K562 (cell line): ENCODE measurements around the gene TRDN. TPM values are rescaled to one million over a fixed set of nuclear protein-coding genes. Genes with fewer than 3 reads are reported as not detected.

Experiments
- ATAC-seq: fragments of 200-7000 bp; cut with Tn5 transposase; 3 replicates; pipeline ENCODE4 v1.9.1; 2020; ENCODE audit warnings: moderate library complexity
- BruUV-seq: library from RNA; stranded (reverse); fragments of 400-500 nt; replicated peaks from 2 replicates; lab custom pipeline; 2021; lab: Mats Ljungman, UMichigan
- CTCF ChIA-PET: fragments of 300-600 bp; formaldehyde crosslinking; extraction: SDS; loops from one replicate; lab custom pipeline; 2021; ENCODE audit warnings: low intra/inter-chr PET ratio; lab: Yijun Ruan, JAX
- POLR2A ChIA-PET: fragments of 300-600, 350-650 bp; sonication (Branson Sonifier 250); formaldehyde crosslinking; extraction: SDS; loops from one replicate; lab custom pipeline; 2021; ENCODE audit warnings: antibody characterized with exemption, inconsistent platforms; lab: Yijun Ruan, JAX
- DNase-seq, 4 experiments: peaks; one replicate each; pipeline versions ENCODE4 v3.0.0 to v3.0.0-alpha.2; 2011 to 2018; ENCODE audit warnings: low spot score in 3 of 4, mixed read lengths in 3 of 4; ENCODE audit errors: extremely low read depth in 1 of 4
- FAIRE-seq: peaks from 2 replicates; lab custom pipeline; 2011; peaks lifted over from hg19 to GRCh38; lab: Jason Lieb, UNC
- H2AFZ ChIP-seq: 2 replicates; pipeline ENCODE4 v1.6.0; 2011; ENCODE audit warnings: low read depth, low read length, control low read depth, inconsistent platforms
- H3K27ac ChIP-seq: fragments of 200-600 bp; 3 replicates; pipeline ENCODE4 v1.8.0; 2011; ENCODE audit warnings: low read depth, mild to moderate bottlenecking, control low read depth, inconsistent platforms, low read length, moderate library complexity, mixed read lengths; ENCODE audit errors: extremely low read depth
- H3K27me3 ChIP-seq, 2 experiments: fragments of 300-600 bp in 1 of 2; 2 replicates in 1 of 2; 3 replicates in 1 of 2; pipeline versions ENCODE4 v1.6.0 to v1.8.0; 2011; ENCODE audit warnings: inconsistent platforms in 2 of 2, low read length in 2 of 2, mild to moderate bottlenecking in 1 of 2, mixed read lengths in 1 of 2, moderate library complexity in 1 of 2; ENCODE audit not compliant: control insufficient read depth in 2 of 2, insufficient read depth in 2 of 2
- H3K36me3 ChIP-seq: fragments of 300-600 bp; 3 replicates; pipeline ENCODE4 v1.8.0; 2011; ENCODE audit warnings: mild to moderate bottlenecking, low read length, inconsistent platforms; ENCODE audit not compliant: control insufficient read depth, insufficient read depth
- H3K4me1 ChIP-seq, 2 experiments: fragments of 200-600 bp in 1 of 2; replicated peaks in 1 of 2; 2 replicates in 1 of 2; 3 replicates in 1 of 2; pipeline versions ENCODE4 v1.5.1 to v1.8.0; 2011; ENCODE audit warnings: inconsistent platforms in 2 of 2, low read length in 2 of 2, mild to moderate bottlenecking in 1 of 2, mixed read lengths in 1 of 2, moderate library complexity in 1 of 2; ENCODE audit not compliant: control insufficient read depth in 2 of 2, insufficient read depth in 2 of 2
- H3K4me2 ChIP-seq: 2 replicates; pipeline ENCODE4 v1.6.1; 2011; ENCODE audit warnings: low read length, control low read depth, inconsistent platforms, mixed read lengths; ENCODE audit not compliant: insufficient read depth
- H3K4me3 ChIP-seq: fragments of 200-600 bp; sonication (generic), shearing (Covaris generic); 2 replicates; pipeline ENCODE4 v1.5.1; 2016; ENCODE audit warnings: control low read depth, inconsistent platforms
- H3K79me2 ChIP-seq: fragments of 200-600 bp; 3 replicates; pipeline ENCODE4 v1.8.0; 2011; ENCODE audit warnings: low read length, inconsistent platforms; ENCODE audit not compliant: control insufficient read depth, insufficient read depth
- H3K9ac ChIP-seq, 2 experiments: 2 replicates each; pipeline versions ENCODE4 v1.6.0 to v1.6.1; 2011; ENCODE audit warnings: low read depth in 2 of 2, low read length in 2 of 2, control low read depth in 1 of 2, inconsistent platforms in 1 of 2, mild to moderate bottlenecking in 1 of 2, mixed read lengths in 1 of 2; ENCODE audit not compliant: insufficient read depth in 1 of 2
- H3K9me1 ChIP-seq: one replicate; pipeline ENCODE4 v1.6.0; 2011; ENCODE audit warnings: inconsistent platforms, mild to moderate bottlenecking, low read length, moderate library complexity; ENCODE audit not compliant: control insufficient read depth, insufficient read depth
- H3K9me3 ChIP-seq: replicated peaks from 2 replicates; pipeline ENCODE4 v1.5.1; 2011; ENCODE audit warnings: low read depth, low read length, inconsistent platforms; ENCODE audit not compliant: control insufficient read depth, insufficient read depth
- H4K20me1 ChIP-seq: replicated peaks from 2 replicates; pipeline ENCODE4 v1.6.1; 2011; ENCODE audit warnings: low read length, inconsistent platforms, mixed read lengths; ENCODE audit not compliant: control insufficient read depth, insufficient read depth
- ESRRB ChIP-seq: fragments of 250-450 bp; sonication (Bioruptor Pico); IDR thresholded peaks from 2 replicates; pipeline ENCODE4 v1.5.0; 2020; ENCODE audit warnings: mild to moderate bottlenecking, moderate library complexity, borderline replicate concordance
- FOXM1 ChIP-seq, 2 experiments: fragments of 450-650 bp in 1 of 2; sonication (generic) in 1 of 2; formaldehyde crosslinking in 1 of 2; IDR thresholded peaks; 2 replicates each; pipeline versions ENCODE4 v1.6.1 to v1.9.0; 2017 to 2022; ENCODE audit warnings: low read depth in 2 of 2, mild to moderate bottlenecking in 2 of 2, missing genetic modification reagents in 1 of 2, moderate library complexity in 1 of 2
- GATA2 ChIP-seq: sonication (generic); formaldehyde crosslinking; IDR thresholded peaks from 2 replicates; pipeline ENCODE4 v1.4.0; 2020; ENCODE audit warnings: mild to moderate bottlenecking, missing genetic modification reagents
- KLF16 ChIP-seq: IDR thresholded peaks from 2 replicates; pipeline ENCODE4 v1.6.1; 2016; ENCODE audit warnings: antibody characterized with exemption
- PHF20 ChIP-seq: fragments of 450-650 bp; IDR thresholded peaks from 2 replicates; pipeline ENCODE4 v1.6.1; 2018; ENCODE audit not compliant: partially characterized antibody
- RB1 ChIP-seq: fragments of 450-650 bp; IDR thresholded peaks from 2 replicates; pipeline ENCODE4 v1.6.1; 2017; ENCODE audit warnings: low read depth, mild to moderate bottlenecking
- RBM25 ChIP-seq: fragments of 200-400 bp; formaldehyde crosslinking; IDR thresholded peaks from 2 replicates; pipeline ENCODE4 v1.6.1; 2018; ENCODE audit warnings: low read length, low read depth, moderate library complexity; ENCODE audit not compliant: severe bottlenecking
- RNF219 ChIP-seq: fragments of 250-450 bp; sonication (Bioruptor Pico); IDR thresholded peaks from 2 replicates; pipeline ENCODE4 v1.5.0; 2022; ENCODE audit warnings: mild to moderate bottlenecking
- SAFB ChIP-seq: fragments of 200-400 bp; formaldehyde crosslinking; IDR thresholded peaks from 2 replicates; pipeline ENCODE4 v1.6.1; 2017; ENCODE audit warnings: low read depth, low read length, borderline replicate concordance
- SMARCB1 ChIP-seq: IDR thresholded peaks from 2 replicates; pipeline ENCODE4 v1.6.1; 2011; ENCODE audit warnings: improper control_type of control experiment, low read depth; ENCODE audit not compliant: insufficient read length
- TCFL5 ChIP-seq: fragments of 250-450 bp; sonication (Bioruptor Pico); conservative IDR thresholded peaks from 2 replicates; pipeline ENCODE4 v1.6.1; 2021; ENCODE audit warnings: mild to moderate bottlenecking, moderate library complexity, matching md5 sums
- ZNF431 ChIP-seq: sonication (generic); formaldehyde crosslinking; IDR thresholded peaks from 2 replicates; pipeline ENCODE4 v1.8.0; 2022; ENCODE audit warnings: mild to moderate bottlenecking, missing genetic modification reagents
- ZNF79 ChIP-seq: fragments of 250-450 bp; sonication (Bioruptor Pico); IDR thresholded peaks from 2 replicates; pipeline ENCODE4 v1.4.0; 2020; ENCODE audit warnings: low read depth, mild to moderate bottlenecking, moderate library complexity
- WGBS: fragments of 100-300 bp; shearing (Covaris generic); methylation state at CpG from one replicate; pipeline ENCODE4 v1.1.6; 2016; ENCODE audit warnings: low coverage, mixed read lengths; ENCODE audit not compliant: insufficient coverage; ENCODE audit errors: missing lambda C conversion rate; 5-methylcytosine and 5-hydroxymethylcytosine counted together
- in situ Hi-C: fragments of 300-500 bp; cut with MboI; formaldehyde crosslinking; loops from 4 replicates; pipeline ENCODE4 v1.15.0; 2018; ENCODE audit warnings: inconsistent platforms, mixed read lengths
- intact Hi-C: fragments of 100-400 bp; cut with micrococcal nuclease; formaldehyde crosslinking; loops from 2 replicates; pipeline ENCODE4 v1.14.2; 2022
- polyA plus RNA-seq, 8 experiments: library from polyadenylated mRNA; depleted of rRNA in 4 of 8; stranded (reverse) in 5 of 8; unstranded in 3 of 8; fragments of >200 nt; fragmentation: Nextera tagmentation in 2 of 8; fragmentation: Illumina TruSeq in 1 of 8; extraction: Ambion mirVana in 2 of 8; extraction: Trizol in 1 of 8; gene quantifications; 2 replicates each; pipeline versions ENCODE4 v1.2.1 to v1.2.3, GENCODE V29; 2011 to 2014; ENCODE audit warnings: inconsistent platforms in 1 of 8, missing spikeins in 1 of 8
- total RNA-seq, 7 experiments: library from RNA; depleted of rRNA in 6 of 7; stranded (reverse); fragments of >200 nt in 6 of 7; fragmentation: Illumina TruSeq in 2 of 7; extraction: Trizol in 2 of 7; gene quantifications; 2 replicates each; pipeline versions ENCODE4 v1.2.1 to v1.2.3, GENCODE V29; 2011 to 2021; ENCODE audit warnings: low replicate concordance in 1 of 7

Gene TRDN
- total and polyA plus RNA-seq, 9 of the 15 experiments (the other 6 are each of a cell fraction or from before 2014, with no cell fraction given): 0.05 to 0.50 (median 0.16) TPM

- no peaks in the 10 kb centered on the region for H3K4me1 ChIP-seq
- no peaks in the 10 kb centered on the region for H3K79me2 ChIP-seq
- H3K9ac ChIP-seq: no peak overlapping the region
- no peak for TF ChIP-seq SMARCB1
- TF ChIP-seq KLF16: no peak
- no peak for TF ChIP-seq ZNF431 (CRISPR knock-in tag)
- no peak for TF ChIP-seq ESRRB (CRISPR knock-in tag)
- TF ChIP-seq ZNF79 (CRISPR knock-in tag): no peak
- no peak for TF ChIP-seq PHF20
- TF ChIP-seq RBM25: no peak
- no peak for TF ChIP-seq RNF219 (CRISPR knock-in tag)
- no peak for TF ChIP-seq GATA2
- TF ChIP-seq SAFB: no peak
- TF ChIP-seq RB1: no peak
- no peak for TF ChIP-seq FOXM1 (IDR thresholded peaks at IDR 0.05; ENCODE audit: low read depth)
- no peak for TF ChIP-seq FOXM1 (CRISPR knock-in tag; IDR thresholded peaks at IDR 0.05; ENCODE audit: low read depth)
- TF ChIP-seq TCFL5 (CRISPR knock-in tag): no peak
- H2AFZ ChIP-seq: no peak overlapping the region
- no TSS peak for BruUV-seq
- no peaks in the 10 kb centered on the region for H3K9me1 ChIP-seq
- FAIRE-seq (no peak), ATAC-seq (no peak), DNase-seq (no peak)
- no peak overlapping the region for H3K4me2 ChIP-seq
- no peaks in the 10 kb centered on the region for H3K27me3 ChIP-seq
- in situ Hi-C loops (no loop called here), intact Hi-C loops (no loop called here)
- 0% methylated on average over 1 of the region's 1 CpG for WGBS
- no peaks in the 10 kb centered on the region for H3K36me3 ChIP-seq
- no peak overlapping the region for H3K27ac ChIP-seq
- CTCF ChIA-PET: no interaction called here
- H4K20me1 ChIP-seq: no peaks in the 10 kb centered on the region
- no peaks in the 10 kb centered on the region for H3K9me3 ChIP-seq
- no peak overlapping the region for H3K4me3 ChIP-seq
- POLR2A ChIA-PET: no interaction called here
Observed at GRCh38 chr6:123203928-123204327, 432.8 kb downstream of the TRDN start.
